Ishikawa (cell line): ENCODE measurements around the gene TPPP2.

Experiments used
- CEBPB ChIP-seq: IDR thresholded peaks from 2 replicates; pipeline ENCODE4 v1.6.1; 2012
- CREB1 ChIP-seq: IDR thresholded peaks from 2 replicates; pipeline ENCODE4 v1.6.1; 2012; ENCODE audit warnings: low read depth
- EGR1 ChIP-seq: IDR thresholded peaks from 2 replicates; pipeline ENCODE4 v1.6.1; 2012
- EP300 ChIP-seq: IDR thresholded peaks from 2 replicates; pipeline ENCODE4 v1.6.1; 2012; ENCODE audit warnings: borderline replicate concordance
- FOXM1 ChIP-seq: IDR thresholded peaks from 2 replicates; pipeline ENCODE4 v1.6.1; 2012; ENCODE audit warnings: low read depth, borderline replicate concordance
- MAX ChIP-seq: IDR thresholded peaks from 2 replicates; pipeline ENCODE4 v1.6.1; 2012
- NFIC ChIP-seq: IDR thresholded peaks from 2 replicates; pipeline ENCODE4 v1.6.1; 2012
- RAD21 ChIP-seq: IDR thresholded peaks from 2 replicates; pipeline ENCODE4 v1.6.1; 2012; ENCODE audit warnings: low read depth
- REST ChIP-seq: IDR thresholded peaks from 2 replicates; pipeline ENCODE4 v1.6.1; 2012; ENCODE audit warnings: low read depth, mild to moderate bottlenecking
- TAF1 ChIP-seq: IDR thresholded peaks from 2 replicates; pipeline ENCODE4 v1.6.1; 2012; ENCODE audit warnings: low read depth, mild to moderate bottlenecking
- TCF12 ChIP-seq: IDR thresholded peaks from 2 replicates; pipeline ENCODE4 v1.6.1; 2012; ENCODE audit warnings: low read depth
- TEAD4 ChIP-seq: IDR thresholded peaks from 2 replicates; pipeline ENCODE4 v1.6.1; 2012
- USF1 ChIP-seq: IDR thresholded peaks from 2 replicates; pipeline ENCODE4 v1.6.1; 2012
- YY1 ChIP-seq: IDR thresholded peaks from 2 replicates; pipeline ENCODE4 v1.6.1; 2012; ENCODE audit warnings: low read depth
- ZBTB7A ChIP-seq: IDR thresholded peaks from 2 replicates; pipeline ENCODE4 v1.6.1; 2012; ENCODE audit warnings: low read depth

Gene TPPP2

GRCh38 chr14:21048638-21049037 is 18.6 kb downstream of the TPPP2 start:
- TF ChIP-seq REST = no peak
- TF ChIP-seq FOXM1 = no peak
- TF ChIP-seq CREB1 = no peak
- no peak for TF ChIP-seq CEBPB
- TF ChIP-seq TCF12 = no peak
- no peak for TF ChIP-seq RAD21
- TF ChIP-seq EP300 = no peak
- TF ChIP-seq MAX = no peak

GRCh38 chr14:21049271-21049673 is 19.3 kb downstream of the TPPP2 start:
- TF ChIP-seq FOXM1 (no peak), NFIC (no peak), RAD21 (no peak), YY1 (no peak), CREB1 (no peak), USF1 (no peak), TCF12 (no peak), EP300 (no peak), TEAD4 (no peak), TAF1 (no peak), REST (no peak), EGR1 (no peak), CEBPB (no peak), ZBTB7A (no peak)

GRCh38 chr14:21050597-21050996 is 20.6 kb downstream of the TPPP2 start:
- TF ChIP-seq FOXM1 (no peak), CEBPB (no peak), MAX (no peak), YY1 (no peak), NFIC (no peak), TAF1 (no peak), USF1 (no peak), EP300 (no peak), REST (no peak), TEAD4 (no peak), CREB1 (no peak), EGR1 (no peak), TCF12 (no peak), RAD21 (no peak), ZBTB7A (no peak)

GRCh38 chr14:21053184-21054122 is 23.4 kb downstream of the TPPP2 start:
- TF ChIP-seq CREB1 = no peak
- TF ChIP-seq RAD21 = no peak
- TF ChIP-seq FOXM1 = no peak
- no peak for TF ChIP-seq CEBPB
- no peak for TF ChIP-seq ZBTB7A
- no peak for TF ChIP-seq EP300
- no peak for TF ChIP-seq EGR1
- no peak for TF ChIP-seq MAX
- no peak for TF ChIP-seq YY1
- TF ChIP-seq TEAD4 = no peak
- no peak for TF ChIP-seq TCF12
